ENCODE measurements around the gene SSTR5.
"Not testable (repeated sequence)": the region's sequence is repeated elsewhere in the genome, so short reads cannot be mapped to it uniquely, and the experiment has no call there.

The SSTR5 gene

GRCh38 chr16:1072526-1073261 is at the start of gene SSTR5:
Gene SSTR5, plus strand, starts transcription at chr16:1072747. Its CDS starts 6,122 bp downstream, at chr16:1078869.
- TF ChIP-seq YY1 (IDR thresholded peaks at IDR 0.05; ENCODE audit: insufficient read depth, insufficient read length) = no peak
- no peak for TF ChIP-seq SUZ12 (IDR thresholded peaks at IDR 0.05; ENCODE audit: extremely low read depth, insufficient read depth, insufficient read length)
- no peak for TF ChIP-seq ZNF274 (IDR thresholded peaks at IDR 0.05; ENCODE audit: low read depth, low read length)
- Histone ChIP-seq H3K36me3 (ENCODE audit: insufficient read depth, insufficient read length, low read length) (no peaks in the 10 kb centered on the region), H3K4me1 (ENCODE audit: insufficient read depth, insufficient read length) (peaks cover 16% of the 10 kb centered on the region), H3K4me3 (ENCODE audit: insufficient read length, low read depth) (peak within 1 kb of the TSS; percentile 18), H3K9me3 (ENCODE audit: insufficient read depth, low read length) (no peaks in the 10 kb centered on the region), H3K27me3 (ENCODE audit: insufficient read depth, insufficient read length) (peaks cover 54% of the 10 kb centered on the region), H3K9ac (ENCODE audit: insufficient read length, low read depth) (no peak within 1 kb of the TSS)
- DNase-seq (ENCODE audit: low read depth, low spot score) = no peak

GRCh38 chr16:1024138-1024537 is 48.4 kb upstream of the SSTR5 start:
- TF ChIP-seq YY1 (IDR thresholded peaks at IDR 0.05; ENCODE audit: insufficient read depth, insufficient read length) (no peak), ZNF274 (IDR thresholded peaks at IDR 0.05; ENCODE audit: low read depth, low read length) (no peak), SUZ12 (IDR thresholded peaks at IDR 0.05; ENCODE audit: extremely low read depth, insufficient read depth, insufficient read length) (no peak)
- H3K27me3 ChIP-seq (ENCODE audit: insufficient read depth, insufficient read length) = peaks cover 8% of the 10 kb centered on the region
- DNase-seq (ENCODE audit: low read depth, low spot score) = no peak

GRCh38 chr16:1025183-1025809 is 47.3 kb upstream of the SSTR5 start:
- H3K9me3 ChIP-seq (ENCODE audit: insufficient read depth, low read length); H3K27me3 ChIP-seq (ENCODE audit: insufficient read depth, insufficient read length): not testable (repeated sequence)

More at GRCh38 chr16:1024138-1024537, 48.4 kb upstream of the SSTR5 start:
- Histone ChIP-seq H3K9me3 (ENCODE audit: insufficient read depth, low read length) (no peaks in the 10 kb centered on the region), H3K36me3 (ENCODE audit: insufficient read depth, insufficient read length, low read length) (no peaks in the 10 kb centered on the region), H3K4me3 (ENCODE audit: insufficient read length, low read depth) (no peak overlapping the region), H3K4me1 (ENCODE audit: insufficient read depth, insufficient read length) (peaks cover 21% of the 10 kb centered on the region), H3K9ac (ENCODE audit: insufficient read length, low read depth) (no peak overlapping the region)

GRCh38 chr16:1026057-1026783 is 46.3 kb upstream of the SSTR5 start:
- peaks cover 8% of the 10 kb centered on the region for H3K27me3 ChIP-seq (ENCODE audit: insufficient read depth, insufficient read length)
- TF ChIP-seq SUZ12 (IDR thresholded peaks at IDR 0.05; ENCODE audit: extremely low read depth, insufficient read depth, insufficient read length) (no peak), ZNF274 (IDR thresholded peaks at IDR 0.05; ENCODE audit: low read depth, low read length) (no peak), YY1 (IDR thresholded peaks at IDR 0.05; ENCODE audit: insufficient read depth, insufficient read length) (no peak)
- no peak for DNase-seq (ENCODE audit: low read depth, low spot score)
- H3K9ac ChIP-seq (ENCODE audit: insufficient read length, low read depth) = peak overlapping the region; percentile 10
- peaks cover 18% of the 10 kb centered on the region for H3K4me1 ChIP-seq (ENCODE audit: insufficient read depth, insufficient read length)
- no peak overlapping the region for H3K4me3 ChIP-seq (ENCODE audit: insufficient read length, low read depth)
- H3K9me3 ChIP-seq (ENCODE audit: insufficient read depth, low read length) = no peaks in the 10 kb centered on the region
- H3K36me3 ChIP-seq (ENCODE audit: insufficient read depth, insufficient read length, low read length) = no peaks in the 10 kb centered on the region

More at GRCh38 chr16:1025183-1025809, 47.3 kb upstream of the SSTR5 start:
- peak; percentile 33 for DNase-seq (ENCODE audit: low read depth, low spot score)
- not testable (repeated sequence) for H3K4me3 ChIP-seq (ENCODE audit: insufficient read length, low read depth); H3K36me3 ChIP-seq (ENCODE audit: insufficient read depth, insufficient read length, low read length); H3K9ac ChIP-seq (ENCODE audit: insufficient read length, low read depth)
- H3K4me1 ChIP-seq (ENCODE audit: insufficient read depth, insufficient read length) = peaks cover 18% of the 10 kb centered on the region

GRCh38 chr16:1026784-1027500 is 45.6 kb upstream of the SSTR5 start:
- Histone ChIP-seq H3K4me1 (ENCODE audit: insufficient read depth, insufficient read length) (peaks cover 18% of the 10 kb centered on the region), H3K9ac (ENCODE audit: insufficient read length, low read depth) (no peak overlapping the region), H3K4me3 (ENCODE audit: insufficient read length, low read depth) (no peak overlapping the region), H3K9me3 (ENCODE audit: insufficient read depth, low read length) (no peaks in the 10 kb centered on the region), H3K36me3 (ENCODE audit: insufficient read depth, insufficient read length, low read length) (no peaks in the 10 kb centered on the region), H3K27me3 (ENCODE audit: insufficient read depth, insufficient read length) (peaks cover 8% of the 10 kb centered on the region)
- no peak for DNase-seq (ENCODE audit: low read depth, low spot score)
- TF ChIP-seq YY1 (IDR thresholded peaks at IDR 0.05; ENCODE audit: insufficient read depth, insufficient read length) = no peak
- no peak for TF ChIP-seq SUZ12 (IDR thresholded peaks at IDR 0.05; ENCODE audit: extremely low read depth, insufficient read depth, insufficient read length)
- no peak for TF ChIP-seq ZNF274 (IDR thresholded peaks at IDR 0.05; ENCODE audit: low read depth, low read length)

GRCh38 chr16:1027501-1027815 is 45.1 kb upstream of the SSTR5 start:
- Histone ChIP-seq H3K9me3 (ENCODE audit: insufficient read depth, low read length) (no peaks in the 10 kb centered on the region), H3K36me3 (ENCODE audit: insufficient read depth, insufficient read length, low read length) (no peaks in the 10 kb centered on the region), H3K9ac (ENCODE audit: insufficient read length, low read depth) (no peak overlapping the region), H3K4me3 (ENCODE audit: insufficient read length, low read depth) (no peak overlapping the region), H3K4me1 (ENCODE audit: insufficient read depth, insufficient read length) (peaks cover 13% of the 10 kb centered on the region), H3K27me3 (ENCODE audit: insufficient read depth, insufficient read length) (peaks cover 8% of the 10 kb centered on the region)
- DNase-seq (ENCODE audit: low read depth, low spot score) = no peak
- TF ChIP-seq YY1 (IDR thresholded peaks at IDR 0.05; ENCODE audit: insufficient read depth, insufficient read length) = no peak

- DNase-seq (ENCODE audit: low read depth, low spot score) = no peak
- H3K4me3 ChIP-seq (ENCODE audit: insufficient read length, low read depth) = no peak overlapping the region
- peaks cover 8% of the 10 kb centered on the region for H3K27me3 ChIP-seq (ENCODE audit: insufficient read depth, insufficient read length)
- no peak overlapping the region for H3K9ac ChIP-seq (ENCODE audit: insufficient read length, low read depth)
- TF ChIP-seq ZNF274 (IDR thresholded peaks at IDR 0.05; ENCODE audit: low read depth, low read length) = no peak
- no peak for TF ChIP-seq SUZ12 (IDR thresholded peaks at IDR 0.05; ENCODE audit: extremely low read depth, insufficient read depth, insufficient read length)
- TF ChIP-seq YY1 (IDR thresholded peaks at IDR 0.05; ENCODE audit: insufficient read depth, insufficient read length) = no peak
- 0 out of 2 replicates have a peak, but pooled peaks cover 5% of the 10 kb centered on the region for H3K9me3 ChIP-seq (ENCODE audit: insufficient read depth, low read length)
- peaks cover 10% of the 10 kb centered on the region for H3K4me1 ChIP-seq (ENCODE audit: insufficient read depth, insufficient read length)
- no peaks in the 10 kb centered on the region for H3K36me3 ChIP-seq (ENCODE audit: insufficient read depth, insufficient read length, low read length)
These were observed 44.5 kb upstream of the SSTR5 start for GRCh38 chr16:1028056-1028455.
